Measurements from ENCODE around the gene PSTK. TPM values are rescaled to one million over a fixed set of nuclear protein-coding genes. Genes with fewer than 3 reads are reported as not detected.

The PSTK gene
- total and polyA plus RNA-seq, 2 of the 13 experiments (the other 11 are each of a cell fraction or from before 2014, with no cell fraction given), result 8.2 to 9.3 TPM

DNA sequence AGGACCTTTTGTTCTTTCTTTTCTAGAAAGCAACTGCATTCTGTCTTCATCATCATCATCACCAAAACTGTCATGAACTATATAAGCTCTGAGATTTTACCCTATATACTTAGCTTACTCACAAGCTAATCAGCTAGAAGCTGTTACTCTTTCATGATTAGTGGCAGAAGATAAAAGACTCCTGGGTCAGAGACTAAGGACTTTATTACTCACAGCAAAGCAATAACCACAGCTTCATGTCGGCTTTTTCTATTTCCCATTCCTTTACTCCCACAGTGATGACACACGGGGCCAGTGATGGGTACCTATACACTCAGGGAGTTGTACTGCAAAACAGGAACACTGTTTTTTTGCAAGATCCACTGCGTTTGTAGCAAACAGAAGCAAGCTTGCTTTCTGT, 17.8 kb upstream of the PSTK start:
- no peak for TF ChIP-seq SP2 (CRISPR knock-in tag; IDR thresholded peaks at IDR 0.05)
- TF ChIP-seq ZNF296 (CRISPR knock-in tag; conservative IDR thresholded peaks at IDR 0.05), result no peak
- TF ChIP-seq, protein P1, sequence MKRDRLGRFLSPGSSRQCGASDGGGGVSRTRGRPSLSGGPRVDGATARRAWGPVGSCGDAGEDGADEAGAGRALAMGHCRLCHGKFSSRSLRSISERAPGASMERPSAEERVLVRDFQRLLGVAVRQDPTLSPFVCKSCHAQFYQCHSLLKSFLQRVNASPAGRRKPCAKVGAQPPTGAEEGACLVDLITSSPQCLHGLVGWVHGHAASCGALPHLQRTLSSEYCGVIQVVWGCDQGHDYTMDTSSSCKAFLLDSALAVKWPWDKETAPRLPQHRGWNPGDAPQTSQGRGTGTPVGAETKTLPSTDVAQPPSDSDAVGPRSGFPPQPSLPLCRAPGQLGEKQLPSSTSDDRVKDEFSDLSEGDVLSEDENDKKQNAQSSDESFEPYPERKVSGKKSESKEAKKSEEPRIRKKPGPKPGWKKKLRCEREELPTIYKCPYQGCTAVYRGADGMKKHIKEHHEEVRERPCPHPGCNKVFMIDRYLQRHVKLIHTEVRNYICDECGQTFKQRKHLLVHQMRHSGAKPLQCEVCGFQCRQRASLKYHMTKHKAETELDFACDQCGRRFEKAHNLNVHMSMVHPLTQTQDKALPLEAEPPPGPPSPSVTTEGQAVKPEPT (CRISPR knock-in tag; IDR thresholded peaks at IDR 0.05; ENCODE audit: low read depth), result no peak
- TF ChIP-seq AKAP8 (CRISPR knock-in tag; IDR thresholded peaks at IDR 0.05), result no peak
- no peak for TF ChIP-seq CCDC6 (CRISPR knock-in tag; IDR thresholded peaks at IDR 0.05)
- DNase-seq (ENCODE audit: low spot score) (no peak), ATAC-seq (no peak), FAIRE-seq (no peak)
- no peaks in the 10 kb centered on the region; a peak in 1 of 5 replicates for H3K36me3 ChIP-seq (replicated peaks in 1 of 2; ENCODE audit: control insufficient read depth in 1 of 2, insufficient read depth in 2 of 2, low read length in 2 of 2)
- peaks cover 3% of the 10 kb centered on the region for H3K4me1 ChIP-seq (ENCODE audit: insufficient read depth, low read length)
- H2AFZ ChIP-seq (ENCODE audit: low read length), result no peak overlapping the region
- H3K9ac ChIP-seq (ENCODE audit: insufficient read depth, low read depth, low read length), result no peak overlapping the region
- no peak overlapping the region for H3K4me3 ChIP-seq (replicated peaks in 1 of 3; ENCODE audit: insufficient read depth in 1 of 3, low read depth in 2 of 3, low read length in 3 of 3)
- no peaks in the 10 kb centered on the region for H3K79me2 ChIP-seq (ENCODE audit: insufficient read depth, low read length)
- POLR2A ChIA-PET, result interaction anchor here (0.7 kb wide), 1 partner anchor 187 kb away, joined by 4 read pairs; no protein-coding TSS in a partner anchor
- H3K27me3 ChIP-seq (ENCODE audit: control insufficient read depth in 1 of 2, insufficient read depth in 2 of 2, low read length in 2 of 2), result no peaks in the 10 kb centered on the region
- 79% methylated on average over 3 of the region's 3 CpGs for WGBS (ENCODE audit: low lambda C conversion rate)
- no peak overlapping the region for H3K4me2 ChIP-seq (ENCODE audit: low read depth, low read length)
- in situ Hi-C loops (cut with HindIII; ENCODE audit: extremely low pct_ligation_motif_present, low pct_unique_long_range_greater_than_20kb) (no loop called here), intact Hi-C loops (cut with micrococcal nuclease; ENCODE audit: unreplicated experiment) (no loop called here)
- CTCF ChIA-PET (ENCODE audit: low intra/inter-chr PET ratio, low total read pairs), result no interaction called here
- H4K20me1 ChIP-seq (ENCODE audit: insufficient read depth, low read length), result no peaks in the 10 kb centered on the region
- H3K27ac ChIP-seq (ENCODE audit: extremely low read length, insufficient read depth, low read length), result no peak overlapping the region
- no TSS peak for BruUV-seq (replicated peaks)
- H3K9me3 ChIP-seq (ENCODE audit: low read length), result peaks cover 31% of the 10 kb centered on the region

DNA sequence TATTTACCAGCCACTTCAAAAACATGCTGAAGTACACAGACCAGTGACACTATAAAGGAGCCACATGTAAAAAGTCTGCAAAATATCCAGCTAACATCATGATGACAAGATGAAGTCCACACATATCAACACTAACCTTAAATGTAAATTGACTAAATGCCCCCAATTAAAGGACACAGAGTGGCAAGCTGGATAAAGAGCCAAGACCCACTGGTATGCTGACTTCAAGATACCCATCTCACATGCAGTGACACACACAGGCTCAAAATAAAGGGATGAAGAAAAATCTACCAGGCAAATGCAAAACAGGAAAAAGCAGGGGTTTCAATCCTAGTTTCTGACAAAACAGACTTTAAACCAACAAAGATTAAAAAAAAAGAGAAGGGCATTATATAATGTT, 13.3 kb upstream of the PSTK start:
- no peak overlapping the region for H3K4me3 ChIP-seq (replicated peaks in 1 of 3; ENCODE audit: insufficient read depth in 1 of 3, low read depth in 2 of 3, low read length in 3 of 3)
- no peak for ATAC-seq
- no peak overlapping the region for H3K27ac ChIP-seq (ENCODE audit: extremely low read length, insufficient read depth, low read length)
- H4K20me1 ChIP-seq (ENCODE audit: insufficient read depth, low read length), result no peaks in the 10 kb centered on the region
- peaks cover 19% of the 10 kb centered on the region for H3K4me1 ChIP-seq (ENCODE audit: insufficient read depth, low read length)
- no peak for DNase-seq (ENCODE audit: low spot score)
- no peaks in the 10 kb centered on the region for H3K79me2 ChIP-seq (ENCODE audit: insufficient read depth, low read length)
- no TSS peak for BruUV-seq (replicated peaks)
- H3K36me3 ChIP-seq (replicated peaks in 1 of 2; ENCODE audit: control insufficient read depth in 1 of 2, insufficient read depth in 2 of 2, low read length in 2 of 2), result no peaks in the 10 kb centered on the region; a peak in 1 of 5 replicates
- ChIA-PET CTCF (ENCODE audit: low intra/inter-chr PET ratio, low total read pairs) (no interaction called here), POLR2A (no interaction called here)
- in situ Hi-C loops (cut with HindIII; ENCODE audit: extremely low pct_ligation_motif_present, low pct_unique_long_range_greater_than_20kb) (no loop called here), intact Hi-C loops (cut with micrococcal nuclease; ENCODE audit: unreplicated experiment) (no loop called here)
- no peak overlapping the region for H2AFZ ChIP-seq (ENCODE audit: low read length)
- H3K9me3 ChIP-seq (ENCODE audit: low read length), result peaks cover 50% of the 10 kb centered on the region
- no peak overlapping the region for H3K9ac ChIP-seq (ENCODE audit: insufficient read depth, low read depth, low read length)
- no peak for FAIRE-seq
- no peak overlapping the region for H3K4me2 ChIP-seq (ENCODE audit: low read depth, low read length)
- H3K27me3 ChIP-seq (ENCODE audit: control insufficient read depth in 1 of 2, insufficient read depth in 2 of 2, low read length in 2 of 2), result no peaks in the 10 kb centered on the region
- TF ChIP-seq MTA3 (CRISPR knock-in tag; IDR thresholded peaks at IDR 0.05) (no peak), ZZZ3 (CRISPR knock-in tag; IDR thresholded peaks at IDR 0.05; ENCODE audit: borderline replicate concordance) (no peak), ATF7-NPFF (CRISPR knock-in tag; IDR thresholded peaks at IDR 0.05; ENCODE audit: low read depth) (no peak), POLR2A (IDR thresholded peaks at IDR 0.05; ENCODE audit: insufficient read depth in 1 of 2, low read depth in 2 of 2, low read length in 2 of 2) (no peak), RARA (CRISPR knock-in tag; IDR thresholded peaks at IDR 0.05) (no peak), GABPB1 (CRISPR knock-in tag; IDR thresholded peaks at IDR 0.05) (no peak), ZSCAN9 (CRISPR knock-in tag; IDR thresholded peaks at IDR 0.05; ENCODE audit: borderline replicate concordance) (no peak), SIX1 (CRISPR knock-in tag; IDR thresholded peaks at IDR 0.05; ENCODE audit: borderline replicate concordance) (no peak), TMF1 (CRISPR knock-in tag; IDR thresholded peaks at IDR 0.05; ENCODE audit: low read depth) (no peak), ZNF256 (CRISPR knock-in tag; conservative IDR thresholded peaks at IDR 0.05) (no peak)
- TF ChIP-seq, protein P2, sequence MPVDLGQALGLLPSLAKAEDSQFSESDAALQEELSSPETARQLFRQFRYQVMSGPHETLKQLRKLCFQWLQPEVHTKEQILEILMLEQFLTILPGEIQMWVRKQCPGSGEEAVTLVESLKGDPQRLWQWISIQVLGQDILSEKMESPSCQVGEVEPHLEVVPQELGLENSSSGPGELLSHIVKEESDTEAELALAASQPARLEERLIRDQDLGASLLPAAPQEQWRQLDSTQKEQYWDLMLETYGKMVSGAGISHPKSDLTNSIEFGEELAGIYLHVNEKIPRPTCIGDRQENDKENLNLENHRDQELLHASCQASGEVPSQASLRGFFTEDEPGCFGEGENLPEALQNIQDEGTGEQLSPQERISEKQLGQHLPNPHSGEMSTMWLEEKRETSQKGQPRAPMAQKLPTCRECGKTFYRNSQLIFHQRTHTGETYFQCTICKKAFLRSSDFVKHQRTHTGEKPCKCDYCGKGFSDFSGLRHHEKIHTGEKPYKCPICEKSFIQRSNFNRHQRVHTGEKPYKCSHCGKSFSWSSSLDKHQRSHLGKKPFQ (CRISPR knock-in tag; IDR thresholded peaks at IDR 0.05; ENCODE audit: insufficient replicate concordance), result no peak
- TF ChIP-seq, protein P3, sequence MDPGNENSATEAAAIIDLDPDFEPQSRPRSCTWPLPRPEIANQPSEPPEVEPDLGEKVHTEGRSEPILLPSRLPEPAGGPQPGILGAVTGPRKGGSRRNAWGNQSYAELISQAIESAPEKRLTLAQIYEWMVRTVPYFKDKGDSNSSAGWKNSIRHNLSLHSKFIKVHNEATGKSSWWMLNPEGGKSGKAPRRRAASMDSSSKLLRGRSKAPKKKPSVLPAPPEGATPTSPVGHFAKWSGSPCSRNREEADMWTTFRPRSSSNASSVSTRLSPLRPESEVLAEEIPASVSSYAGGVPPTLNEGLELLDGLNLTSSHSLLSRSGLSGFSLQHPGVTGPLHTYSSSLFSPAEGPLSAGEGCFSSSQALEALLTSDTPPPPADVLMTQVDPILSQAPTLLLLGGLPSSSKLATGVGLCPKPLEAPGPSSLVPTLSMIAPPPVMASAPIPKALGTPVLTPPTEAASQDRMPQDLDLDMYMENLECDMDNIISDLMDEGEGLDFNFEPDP (CRISPR knock-in tag; conservative IDR thresholded peaks at IDR 0.05), result no peak
